Liver (tissue), 9 donors: ENCODE measurements around the gene PAX8. TPM values are rescaled to one million over a fixed set of nuclear protein-coding genes. Genes with fewer than 3 reads are reported as not detected.
A peak's percentile ranks its signal among the peaks of the same experiment; 100 is the strongest.

ENCODE experiments used
- DNase-seq: peaks from one replicate; pipeline ENCODE4 v3.0.0-alpha.2; 2017; ENCODE audit warnings: low spot score
- H3K27ac ChIP-seq, 2 donors: one replicate each; pipeline ENCODE4 v1.7.0; 2013; ENCODE audit warnings: inconsistent platforms in 2 of 2, low read length in 2 of 2, control low read depth in 1 of 2, low read depth in 1 of 2, mild to moderate bottlenecking in 1 of 2
- H3K27me3 ChIP-seq, 4 donors: one replicate each; pipeline versions ENCODE4 v1.6.1 to v1.7.0; 2013; ENCODE audit warnings: low read length in 3 of 4, inconsistent platforms in 1 of 4, mild to moderate bottlenecking in 1 of 4, moderate library complexity in 1 of 4; ENCODE audit not compliant: control insufficient read depth in 4 of 4, insufficient read depth in 4 of 4
- H3K36me3 ChIP-seq, 4 donors: one replicate each; pipeline versions ENCODE4 v1.6.1 to v1.7.0; 2013; ENCODE audit warnings: low read length in 3 of 4, mild to moderate bottlenecking in 3 of 4, low read depth in 1 of 4, moderate library complexity in 1 of 4; ENCODE audit not compliant: control insufficient read depth in 4 of 4, insufficient read depth in 3 of 4
- H3K4me1 ChIP-seq, 4 donors: one replicate each; pipeline versions ENCODE4 v1.6.1 to v1.7.0; 2013; ENCODE audit warnings: low read length in 3 of 4, mild to moderate bottlenecking in 3 of 4, moderate library complexity in 1 of 4; ENCODE audit not compliant: control insufficient read depth in 4 of 4, insufficient read depth in 4 of 4
- H3K4me3 ChIP-seq, 3 donors: one replicate each; pipeline versions ENCODE4 v1.6.1 to v1.7.0; 2013; ENCODE audit warnings: low read length in 3 of 3, control low read depth in 1 of 3, low read depth in 1 of 3, mild to moderate bottlenecking in 1 of 3
- H3K9ac ChIP-seq, 2 donors: one replicate each; pipeline ENCODE4 v1.7.0; 2013; ENCODE audit warnings: low read length in 2 of 2, mild to moderate bottlenecking in 2 of 2, moderate library complexity in 2 of 2, control low read depth in 1 of 2, low read depth in 1 of 2
- H3K9me3 ChIP-seq, 4 donors: one replicate each; pipeline versions ENCODE4 v1.6.1 to v1.7.0; 2013; ENCODE audit warnings: low read length in 3 of 4; ENCODE audit not compliant: control insufficient read depth in 4 of 4
- CTCF ChIP-seq: fragments of 150-350 bp; IDR thresholded peaks from 2 replicates; pipeline ENCODE4 v1.5.1; 2017; ENCODE audit warnings: improper control_type of control experiment, low read depth, low read length; ENCODE audit not compliant: missing input control
- EGR1 ChIP-seq, 2 donors: IDR thresholded peaks; 2 replicates each; pipeline ENCODE4 v1.6.1; 2016 to 2018; ENCODE audit warnings: antibody characterized with exemption in 2 of 2, low read depth in 2 of 2
- FOXA1 ChIP-seq: IDR thresholded peaks from 2 replicates; pipeline ENCODE4 v1.6.1; 2016; ENCODE audit warnings: antibody characterized with exemption
- FOXA2 ChIP-seq: IDR thresholded peaks from 2 replicates; pipeline ENCODE4 v1.6.1; 2016; ENCODE audit warnings: antibody characterized with exemption
- GABPA ChIP-seq, 2 donors: IDR thresholded peaks in 1 of 2; conservative IDR thresholded peaks in 1 of 2; 2 replicates each; pipeline ENCODE4 v1.6.1; 2016; ENCODE audit warnings: antibody characterized with exemption in 2 of 2, mild to moderate bottlenecking in 1 of 2, moderate library complexity in 1 of 2
- HNF4A ChIP-seq, 2 donors: conservative IDR thresholded peaks; 2 replicates each; pipeline ENCODE4 v1.6.1; 2016; ENCODE audit warnings: antibody characterized with exemption in 2 of 2, mild to moderate bottlenecking in 2 of 2
- HNF4G ChIP-seq: IDR thresholded peaks from 2 replicates; pipeline ENCODE4 v1.6.1; 2016; ENCODE audit warnings: antibody characterized with exemption
- JUND ChIP-seq, 2 donors: IDR thresholded peaks; 2 replicates each; pipeline ENCODE4 v1.6.1; 2016; ENCODE audit warnings: antibody characterized with exemption in 2 of 2
- NR2F2 ChIP-seq: IDR thresholded peaks from 2 replicates; pipeline ENCODE4 v1.6.1; 2016; ENCODE audit warnings: antibody characterized with exemption
- RAD21 ChIP-seq, 2 donors: IDR thresholded peaks; 2 replicates each; pipeline ENCODE4 v1.6.1; 2016; ENCODE audit warnings: antibody characterized with exemption in 2 of 2, mild to moderate bottlenecking in 2 of 2
- REST ChIP-seq: IDR thresholded peaks from 2 replicates; pipeline ENCODE4 v1.6.1; 2016; ENCODE audit warnings: antibody characterized with exemption, mild to moderate bottlenecking
- RXRA ChIP-seq, 2 donors: IDR thresholded peaks; 2 replicates each; pipeline ENCODE4 v1.6.1; 2017 to 2018; ENCODE audit warnings: antibody characterized with exemption in 2 of 2, mild to moderate bottlenecking in 1 of 2
- SP1 ChIP-seq: IDR thresholded peaks from 2 replicates; pipeline ENCODE4 v1.6.1; 2018; ENCODE audit warnings: antibody characterized with exemption, mild to moderate bottlenecking
- TAF1 ChIP-seq: conservative IDR thresholded peaks from 2 replicates; pipeline ENCODE4 v1.6.1; 2016; ENCODE audit warnings: antibody characterized with exemption, mild to moderate bottlenecking
- YY1 ChIP-seq: IDR thresholded peaks from 2 replicates; pipeline ENCODE4 v1.6.1; 2016; ENCODE audit warnings: antibody characterized with exemption, mild to moderate bottlenecking
- WGBS: extraction: QIAGEN DNeasy Blood & Tissue Kit; methylation state at CpG from one replicate; pipeline ENCODE4 v1.1.7; 2013; 5-methylcytosine and 5-hydroxymethylcytosine counted together
- polyA plus RNA-seq, 2 donors: library from polyadenylated mRNA; stranded (reverse) in 1 of 2; unstranded in 1 of 2; fragments of 200-250 nt in 1 of 2; fragments of >200 nt in 1 of 2; fragmentation: Nextera tagmentation in 1 of 2; extraction: Ambion mirVana in 1 of 2; gene quantifications; one replicate each; pipeline versions ENCODE4 v1.2.1 to v1.2.3, GENCODE V29; 2013 to 2015
- total RNA-seq, 2 donors: library from RNA; depleted of rRNA; stranded (reverse); fragments of >200 nt; gene quantifications; one replicate each; pipeline ENCODE4 v1.2.3, GENCODE V29; 2014
- TF ChIP-seq, protein P1 (sequence below): IDR thresholded peaks from 2 replicates; pipeline ENCODE4 v1.6.1; 2016; ENCODE audit warnings: antibody characterized with exemption
- TF ChIP-seq, protein P2 (sequence below): IDR thresholded peaks from 2 replicates; pipeline ENCODE4 v1.6.1; 2016; ENCODE audit warnings: antibody characterized with exemption
- TF ChIP-seq, protein P3 (sequence below): IDR thresholded peaks from 2 replicates; pipeline ENCODE4 v1.6.1; 2016; ENCODE audit warnings: antibody characterized with exemption
- donor health status: healthy.
- donor health status: healthy.
- donor health status: healthy.
- donor health status: healthy.
- donor health status: healthy.

PAX8 gene
- total and polyA plus RNA-seq, 4 donors, result 0.09 to 0.85 (median 0.33) TPM

DNA sequence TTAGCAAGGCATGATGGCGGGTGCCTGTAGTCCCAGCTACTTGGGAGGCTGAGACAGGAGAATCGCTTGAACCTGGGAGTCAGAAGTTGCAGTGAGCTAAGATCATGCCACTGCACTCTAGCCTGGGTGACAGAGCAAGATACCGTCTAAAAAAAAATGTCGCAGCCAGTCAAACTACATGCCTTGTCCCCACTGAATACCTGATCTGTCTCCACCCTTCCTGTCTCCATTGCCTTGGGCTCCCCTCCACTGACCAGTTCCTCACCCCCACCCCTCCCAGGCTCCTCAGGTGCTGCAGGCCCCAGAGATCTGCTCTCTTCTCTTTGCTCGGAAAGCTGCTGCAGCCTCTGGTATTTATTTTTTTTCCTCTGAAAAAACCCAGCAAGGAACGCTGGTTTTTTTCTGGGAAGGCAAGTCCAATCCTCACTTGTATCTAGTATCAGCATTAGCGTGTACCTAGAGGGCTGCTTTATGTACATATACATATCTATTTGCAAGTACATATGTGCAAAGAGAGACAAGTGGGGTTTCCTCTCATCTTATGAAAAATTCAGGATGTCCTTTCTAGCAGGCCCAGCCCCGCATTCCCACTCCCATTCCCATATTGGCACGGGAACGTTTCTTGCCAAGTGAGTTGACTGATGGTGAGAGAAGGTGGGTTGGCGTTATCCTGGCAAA, 100.5 kb downstream of the PAX8 start (continued):
- TF ChIP-seq REST (no peak), RXRA (IDR thresholded peaks at IDR 0.05) (no peak), SP1 (no peak), JUND (IDR thresholded peaks at IDR 0.05) (no peak), YY1 (no peak), FOXA2 (no peak), FOXA1 (no peak), NR2F2 (no peak), HNF4A (conservative IDR thresholded peaks at IDR 0.05) (no peak), EGR1 (IDR thresholded peaks at IDR 0.05; ENCODE audit: low read depth in 2 of 2) (no peak)

DNA sequence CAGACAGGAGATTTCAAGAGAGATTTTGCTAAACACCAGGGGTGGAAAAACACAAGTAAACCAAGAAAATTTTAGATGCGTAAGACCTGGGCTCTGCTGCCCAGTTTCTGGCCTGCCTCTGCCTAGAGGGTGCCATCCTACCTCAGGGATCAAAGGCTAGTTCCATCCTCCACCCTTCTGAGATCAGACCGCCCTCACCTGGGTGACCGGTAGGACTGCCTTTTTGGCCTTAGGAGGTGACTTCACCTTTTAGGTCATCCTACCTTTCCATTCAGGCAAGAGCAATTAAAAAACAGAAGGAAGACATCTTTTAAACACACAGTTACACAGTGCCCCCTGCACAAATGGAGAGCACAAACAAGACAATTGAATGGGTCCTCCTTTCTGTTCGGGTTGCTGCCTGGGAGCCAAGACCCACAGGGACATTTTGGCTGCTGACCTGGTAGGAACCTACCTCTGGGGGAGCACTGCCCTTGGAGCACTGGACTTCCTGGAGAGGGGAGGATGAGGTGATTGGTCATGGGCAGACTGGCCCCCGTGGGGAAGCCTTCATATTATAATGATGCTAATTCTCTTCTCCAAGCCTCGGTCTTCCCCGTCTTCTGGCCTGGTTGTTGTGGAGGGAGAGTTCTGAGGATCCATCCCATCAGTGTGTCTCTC, 101.9 kb downstream of the PAX8 start:
- H3K4me1 ChIP-seq, result peaks cover 6 to 25% (median 17%) of the 10 kb centered on the region in 4 donors
- no peaks in the 10 kb centered on the region for H3K9me3 ChIP-seq
- no peaks in the 10 kb centered on the region for H3K36me3 ChIP-seq
- no peaks in the 10 kb centered on the region for H3K27me3 ChIP-seq
- no peak overlapping the region for H3K9ac ChIP-seq
- H3K4me3 ChIP-seq, result no peak overlapping the region
- no peak overlapping the region for H3K27ac ChIP-seq
- TF ChIP-seq HNF4A (conservative IDR thresholded peaks at IDR 0.05), result no peak
- WGBS, result 92% methylated on average over 7 of the region's 7 CpGs
- DNase-seq, result no peak

DNA sequence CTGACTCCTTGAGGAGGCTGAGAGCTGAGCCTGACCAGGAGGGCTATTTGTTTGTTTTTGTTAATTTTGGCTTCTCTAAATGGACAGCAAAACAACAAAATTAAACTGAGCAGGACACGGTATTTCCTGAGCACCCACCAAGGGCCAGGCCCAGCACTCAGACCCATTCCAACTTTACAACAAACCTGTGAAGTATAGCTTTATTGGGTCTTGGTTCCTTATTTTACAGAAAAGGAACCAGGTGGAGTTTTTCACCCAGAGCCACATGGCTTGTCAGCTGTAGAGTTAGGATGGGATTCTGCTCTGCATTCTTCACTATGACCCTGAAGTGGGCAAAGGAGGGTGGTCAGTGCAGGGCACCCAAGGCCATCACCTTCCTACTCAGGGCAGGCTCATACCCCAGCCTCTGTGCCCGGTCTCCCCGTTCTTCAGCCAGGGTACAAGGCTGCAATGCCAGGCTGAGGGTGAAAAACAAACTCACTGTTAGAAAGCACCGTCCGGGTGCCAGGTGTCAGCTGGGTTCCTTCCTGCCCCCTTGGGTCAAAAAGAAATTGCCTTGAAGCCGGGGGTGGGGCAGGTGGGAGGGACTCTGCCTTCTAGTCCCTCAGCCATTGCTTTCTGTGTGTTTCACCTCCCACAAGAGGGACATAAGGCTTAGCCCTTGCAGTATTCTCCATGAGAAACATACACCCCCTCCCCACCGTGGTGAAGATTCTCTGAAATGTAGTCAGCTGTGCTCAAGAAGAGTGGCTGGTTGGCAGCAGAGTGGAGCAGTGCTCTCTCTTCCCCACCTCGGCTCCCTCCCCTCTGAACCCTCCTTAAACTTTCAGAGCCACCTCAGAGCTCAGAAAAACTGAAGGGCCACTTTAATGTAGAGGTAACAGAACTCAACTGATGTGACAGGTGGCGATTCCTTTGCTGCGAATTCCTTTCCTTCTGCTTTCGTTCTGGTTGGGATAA, 102.7 kb downstream of the PAX8 start:
- Histone ChIP-seq H3K27ac (peak overlapping the region in 1 of 2 donors; percentile 16), H3K4me1 (peaks cover 0 to 18% (median 10%) of the 10 kb centered on the region in 4 donors), H3K9me3 (no peaks in the 10 kb centered on the region), H3K9ac (no peak overlapping the region), H3K4me3 (no peak overlapping the region), H3K27me3 (no peaks in the 10 kb centered on the region), H3K36me3 (no peaks in the 10 kb centered on the region)
- TF ChIP-seq JUND (IDR thresholded peaks at IDR 0.05) (no peak), YY1 (no peak), EGR1 (IDR thresholded peaks at IDR 0.05; ENCODE audit: low read depth in 2 of 2) (no peak), NR2F2 (no peak), CTCF (no peak), RAD21 (IDR thresholded peaks at IDR 0.05) (no peak), FOXA1 (no peak), SP1 (no peak), HNF4G (no peak), TAF1 (no peak), HNF4A (conservative IDR thresholded peaks at IDR 0.05) (no peak), RXRA (IDR thresholded peaks at IDR 0.05) (no peak), GABPA (IDR thresholded peaks at IDR 0.05 in 1 of 2, conservative IDR thresholded peaks at IDR 0.05 in 1 of 2) (no peak)
- TF ChIP-seq, protein P1, sequence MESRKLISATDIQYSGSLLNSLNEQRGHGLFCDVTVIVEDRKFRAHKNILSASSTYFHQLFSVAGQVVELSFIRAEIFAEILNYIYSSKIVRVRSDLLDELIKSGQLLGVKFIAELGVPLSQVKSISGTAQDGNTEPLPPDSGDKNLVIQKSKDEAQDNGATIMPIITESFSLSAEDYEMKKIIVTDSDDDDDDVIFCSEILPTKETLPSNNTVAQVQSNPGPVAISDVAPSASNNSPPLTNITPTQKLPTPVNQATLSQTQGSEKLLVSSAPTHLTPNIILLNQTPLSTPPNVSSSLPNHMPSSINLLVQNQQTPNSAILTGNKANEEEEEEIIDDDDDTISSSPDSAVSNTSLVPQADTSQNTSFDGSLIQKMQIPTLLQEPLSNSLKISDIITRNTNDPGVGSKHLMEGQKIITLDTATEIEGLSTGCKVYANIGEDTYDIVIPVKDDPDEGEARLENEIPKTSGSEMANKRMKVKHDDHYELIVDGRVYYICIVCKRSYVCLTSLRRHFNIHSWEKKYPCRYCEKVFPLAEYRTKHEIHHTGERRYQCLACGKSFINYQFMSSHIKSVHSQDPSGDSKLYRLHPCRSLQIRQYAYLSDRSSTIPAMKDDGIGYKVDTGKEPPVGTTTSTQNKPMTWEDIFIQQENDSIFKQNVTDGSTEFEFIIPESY, result no peak
- TF ChIP-seq, protein P2, sequence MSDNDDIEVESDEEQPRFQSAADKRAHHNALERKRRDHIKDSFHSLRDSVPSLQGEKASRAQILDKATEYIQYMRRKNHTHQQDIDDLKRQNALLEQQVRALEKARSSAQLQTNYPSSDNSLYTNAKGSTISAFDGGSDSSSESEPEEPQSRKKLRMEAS, result no peak
- TF ChIP-seq, protein P3, sequence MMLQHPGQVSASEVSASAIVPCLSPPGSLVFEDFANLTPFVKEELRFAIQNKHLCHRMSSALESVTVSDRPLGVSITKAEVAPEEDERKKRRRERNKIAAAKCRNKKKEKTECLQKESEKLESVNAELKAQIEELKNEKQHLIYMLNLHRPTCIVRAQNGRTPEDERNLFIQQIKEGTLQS, result no peak
- WGBS, result 74% methylated on average over 11 of the region's 11 CpGs
- DNase-seq, result no peak
